Measurements from ENCODE around the gene ATP6V0A1.
A peak's percentile ranks its signal among the peaks of the same experiment; 100 is the strongest.
"Not testable (repeated sequence)": the region's sequence is repeated elsewhere in the genome, so short reads cannot be mapped to it uniquely, and the experiment has no call there.

The ATP6V0A1 gene

DNA sequence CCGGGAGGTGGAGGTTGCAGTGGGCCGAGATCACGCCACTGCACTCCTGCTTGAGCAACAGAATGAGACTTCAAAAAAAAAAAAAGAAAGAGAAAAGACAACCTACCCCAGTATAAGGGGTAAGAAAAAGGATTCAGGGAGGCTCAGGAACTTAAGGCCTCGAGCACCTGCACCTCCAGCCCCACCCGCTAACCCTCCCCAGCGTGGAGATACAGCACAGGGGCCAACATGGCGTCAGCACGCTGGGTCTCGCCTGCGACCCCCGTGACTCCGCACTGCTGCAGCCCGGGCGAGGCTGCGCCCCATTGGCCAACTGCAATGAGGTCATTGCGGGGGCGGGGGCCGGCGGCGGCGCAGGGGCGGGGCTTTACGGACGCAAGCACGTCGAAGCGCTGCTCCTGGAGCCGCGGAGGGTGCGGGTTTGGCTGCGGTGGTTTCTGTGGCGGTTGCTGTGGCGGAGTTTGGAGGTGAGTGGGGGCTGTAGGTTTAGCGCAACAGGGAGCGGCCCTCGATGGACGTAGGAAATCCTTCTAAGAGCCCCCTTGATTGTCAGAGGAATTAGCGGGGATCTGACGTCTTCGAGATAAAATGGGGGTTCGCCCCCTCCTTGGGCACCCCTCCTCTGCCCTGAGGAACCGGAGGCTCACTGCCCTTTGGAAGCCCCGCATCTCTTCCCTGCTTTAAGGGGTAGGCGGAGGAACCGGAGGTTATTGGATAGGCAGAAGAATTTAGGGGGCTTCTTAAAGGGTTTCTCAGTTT is at the start of gene ATP6V0A1:
TSS of gene ATP6V0A1 (plus strand) at position 382 of the 759 bp plus-strand sequence. CDS start 2,017 bp downstream, outside the sequence.
- peak; percentile 59 for DNase-seq (ENCODE audit: low read depth)

DNA sequence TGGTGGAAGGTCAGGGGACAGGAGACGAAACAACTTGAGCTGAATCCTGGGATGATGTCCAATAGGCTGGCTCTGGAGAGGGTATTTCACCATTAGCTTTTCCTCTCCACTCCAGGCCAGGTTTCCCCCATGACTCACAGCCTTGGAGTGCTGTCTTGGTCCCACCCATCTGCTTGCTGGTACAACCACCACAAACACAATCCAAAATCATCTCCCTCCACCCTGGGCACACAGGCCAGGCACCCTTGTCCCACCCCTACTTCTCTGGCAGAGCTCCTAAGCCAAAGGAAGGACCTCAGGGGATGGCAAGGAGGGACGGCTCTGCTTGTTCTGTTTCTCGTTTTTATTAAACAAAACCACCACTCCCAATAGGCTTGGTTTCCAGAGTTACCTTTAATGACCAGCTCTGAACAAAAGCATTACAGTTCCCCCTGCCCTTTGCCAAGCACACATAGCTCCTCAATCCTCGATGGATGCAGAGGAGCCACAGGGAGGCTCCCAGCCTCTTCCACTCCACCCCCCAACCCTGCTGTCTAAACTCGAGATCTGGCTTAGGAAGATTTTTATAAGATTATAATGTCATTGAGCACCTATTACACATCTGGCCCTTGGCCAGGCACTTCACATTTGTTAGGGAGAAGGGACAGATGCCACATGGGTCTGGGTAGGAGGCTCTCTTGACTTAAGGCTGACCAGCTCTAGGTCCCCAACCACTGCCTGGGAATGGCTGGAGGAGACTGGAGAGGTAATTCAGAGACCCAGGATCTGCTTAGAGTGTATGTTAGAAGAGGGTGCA is 49.0 kb upstream of the ATP6V0A1 start:
- peak; percentile 81 for DNase-seq (ENCODE audit: low read depth)

DNA sequence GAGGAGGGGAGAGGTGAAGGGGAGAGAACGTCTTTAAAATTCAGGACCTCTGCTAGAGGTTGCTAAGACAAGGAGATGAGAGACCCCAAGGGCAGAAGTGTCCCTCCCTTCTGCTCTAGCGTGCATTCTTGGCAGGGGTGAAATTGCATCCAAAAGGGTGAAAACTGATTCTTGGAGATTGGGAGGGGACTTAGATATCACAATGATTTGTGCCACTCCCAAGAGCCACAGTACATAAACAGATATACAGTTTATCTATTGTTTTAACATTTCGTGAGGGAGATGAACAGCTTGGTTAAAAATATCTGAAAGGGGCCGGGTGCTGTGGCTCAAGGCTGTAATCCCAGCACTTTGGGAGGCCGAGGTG is 48.4 kb upstream of the ATP6V0A1 start:
- no peak for DNase-seq (ENCODE audit: low read depth)

DNA sequence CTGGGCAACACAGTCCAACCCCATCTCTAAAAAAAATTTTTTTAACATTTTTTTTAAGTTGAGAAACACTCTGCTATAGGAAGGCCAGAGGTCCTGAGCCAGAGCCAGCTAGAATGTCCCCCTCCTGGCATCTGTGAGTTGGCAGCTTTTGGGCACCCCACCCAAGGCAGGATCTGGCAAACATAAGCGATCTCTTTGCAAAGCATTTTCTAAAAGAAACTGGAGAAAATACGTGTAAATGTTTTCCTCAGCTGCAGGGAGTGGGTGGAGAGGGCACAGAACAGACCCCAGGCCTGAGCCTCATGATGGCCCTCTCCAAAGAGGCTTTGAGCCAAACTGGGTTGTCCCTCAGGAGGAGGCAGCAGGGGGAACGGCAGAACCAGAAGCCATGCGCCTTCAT is 47.3 kb upstream of the ATP6V0A1 start:
- DNase-seq (ENCODE audit: low read depth): no peak

DNA sequence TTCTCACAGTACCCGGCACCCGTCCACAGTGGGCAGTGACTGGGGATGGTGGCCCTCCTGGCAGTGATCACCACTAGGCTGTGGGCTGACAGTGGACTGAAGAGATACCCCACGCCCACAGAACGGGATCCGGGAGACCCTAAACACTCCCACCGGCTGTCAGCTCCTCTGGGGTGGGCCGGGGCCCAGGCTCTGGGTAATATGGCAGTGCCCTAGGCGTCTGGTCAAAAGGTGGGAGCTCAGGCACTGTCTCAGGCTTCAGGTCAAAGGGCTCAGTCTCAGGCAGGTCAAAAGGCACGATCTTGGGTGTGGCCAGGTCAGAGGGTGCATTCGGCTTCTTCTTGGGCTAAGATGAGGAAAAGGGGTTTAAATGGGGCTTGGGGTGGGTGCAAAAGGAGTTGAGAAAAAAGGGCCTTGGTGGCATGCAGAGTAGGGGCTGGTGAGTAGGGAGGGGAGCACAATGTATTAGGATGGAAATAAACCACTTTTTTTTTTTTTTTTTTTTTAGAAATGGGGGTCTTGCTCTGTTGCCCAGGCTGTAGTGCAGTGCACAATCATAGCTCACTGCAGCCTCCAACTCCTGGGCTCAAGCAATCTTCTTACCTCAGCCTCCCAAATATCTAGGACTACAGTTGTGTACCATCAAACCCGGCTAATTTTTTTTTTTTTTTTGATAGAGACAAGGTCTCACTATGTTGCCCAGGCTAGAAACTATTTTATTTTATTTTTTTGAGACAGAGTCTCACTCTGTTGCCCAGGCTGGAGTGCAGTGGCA is 46.6 kb upstream of the ATP6V0A1 start:
- DNase-seq (ENCODE audit: low read depth): no peak

DNA sequence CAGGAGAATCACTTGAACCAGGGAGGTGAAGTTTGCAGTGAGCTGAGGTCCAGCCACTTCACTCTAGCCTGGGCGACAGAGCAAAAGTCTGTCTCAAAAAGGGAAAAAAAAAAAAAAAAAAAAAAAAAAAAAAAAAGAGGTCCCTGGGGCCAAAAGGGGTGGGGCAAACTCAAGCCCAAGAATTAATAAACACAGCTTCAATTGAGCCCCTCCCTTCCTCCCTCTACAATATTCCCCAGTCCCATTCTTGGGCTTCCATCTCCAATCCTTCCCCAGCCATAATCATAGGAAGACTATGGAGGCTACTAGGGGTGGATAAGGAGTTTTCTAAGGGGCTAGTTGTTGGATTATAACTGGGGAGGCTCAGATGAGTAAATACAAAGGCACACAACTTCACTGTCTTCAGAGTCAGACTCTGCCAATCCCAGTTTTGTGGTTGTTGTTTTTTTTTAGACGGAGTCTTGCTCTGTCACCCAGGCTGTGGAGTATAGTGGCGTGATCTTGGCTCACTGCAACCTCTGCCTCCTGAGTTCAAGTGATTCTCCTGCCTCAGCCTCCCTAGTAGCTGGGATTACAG is 45.1 kb upstream of the ATP6V0A1 start:
- DNase-seq (ENCODE audit: low read depth): no peak

DNA sequence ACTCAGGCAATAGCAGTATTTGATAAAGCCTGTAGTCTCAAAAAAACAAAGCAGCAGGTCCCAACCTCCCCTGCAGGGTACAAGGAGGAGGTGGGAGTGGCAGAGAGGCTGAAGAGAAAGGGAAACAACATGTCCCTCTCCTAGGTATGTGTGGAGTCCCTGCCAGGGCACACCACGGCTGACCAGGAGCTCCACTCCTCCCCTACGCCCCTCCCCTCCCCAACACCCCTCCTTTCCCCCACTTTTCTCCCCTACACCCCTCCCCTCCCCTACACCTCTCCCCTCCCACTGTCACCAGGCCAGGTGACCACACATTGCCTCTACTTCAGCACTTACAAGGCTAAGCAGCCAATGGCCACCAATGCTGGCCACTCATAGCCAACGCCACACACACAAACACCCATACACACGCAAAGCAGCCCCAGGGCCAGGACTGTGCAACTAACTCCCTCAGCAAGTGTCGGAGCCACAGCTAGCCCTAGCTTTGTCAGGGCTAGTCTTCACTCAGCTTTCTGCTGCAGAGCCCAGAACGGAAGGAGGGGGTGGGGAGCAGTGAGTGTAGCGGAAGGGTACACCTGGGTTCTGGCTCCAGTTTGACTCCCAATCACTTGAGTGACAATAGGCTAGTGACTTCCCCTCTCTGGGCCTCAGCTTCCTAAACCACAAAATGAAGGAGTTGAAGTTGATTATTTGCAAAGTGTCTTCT is 43.8 kb upstream of the ATP6V0A1 start:
- DNase-seq (ENCODE audit: low read depth): no peak

DNA sequence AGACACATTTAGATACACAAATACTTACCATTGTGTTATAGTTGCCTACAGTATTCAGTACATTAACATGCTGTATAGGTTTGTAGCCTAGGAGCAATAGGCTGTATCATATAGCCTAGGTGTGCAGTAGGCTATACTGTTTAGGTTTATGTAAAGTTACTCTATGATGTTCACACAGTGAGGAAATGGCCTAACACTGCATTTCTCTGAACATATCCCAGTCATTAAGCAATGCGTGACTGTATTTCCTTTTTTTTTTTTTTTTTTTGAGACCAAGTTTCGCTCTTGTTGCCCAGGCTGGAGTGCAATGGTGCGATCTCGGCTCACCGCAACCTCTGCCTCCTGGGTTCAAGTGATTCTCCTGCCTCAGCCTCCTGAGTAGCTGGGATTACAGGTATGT is 40.7 kb upstream of the ATP6V0A1 start:
- not testable (repeated sequence) for DNase-seq (ENCODE audit: low read depth)

DNA sequence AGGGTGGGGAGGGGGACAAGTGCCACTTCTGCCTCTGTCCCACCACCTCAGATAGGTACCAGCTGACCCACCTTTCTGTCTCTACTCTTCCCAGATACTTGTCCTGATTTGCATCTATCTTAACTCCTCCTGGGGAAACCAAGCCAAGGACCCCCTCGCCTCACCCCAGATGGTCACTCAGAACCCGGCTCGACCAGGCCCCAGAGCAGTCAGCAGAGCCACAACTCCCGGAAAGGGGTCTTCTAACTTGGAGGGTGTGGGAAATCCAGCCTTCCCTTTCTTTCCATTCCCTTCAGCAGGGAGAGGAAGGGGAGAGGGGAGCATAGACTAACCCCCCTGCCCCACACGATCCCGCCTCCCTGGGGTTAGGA is 37.6 kb upstream of the ATP6V0A1 start:
- DNase-seq (ENCODE audit: low read depth): no peak

DNA sequence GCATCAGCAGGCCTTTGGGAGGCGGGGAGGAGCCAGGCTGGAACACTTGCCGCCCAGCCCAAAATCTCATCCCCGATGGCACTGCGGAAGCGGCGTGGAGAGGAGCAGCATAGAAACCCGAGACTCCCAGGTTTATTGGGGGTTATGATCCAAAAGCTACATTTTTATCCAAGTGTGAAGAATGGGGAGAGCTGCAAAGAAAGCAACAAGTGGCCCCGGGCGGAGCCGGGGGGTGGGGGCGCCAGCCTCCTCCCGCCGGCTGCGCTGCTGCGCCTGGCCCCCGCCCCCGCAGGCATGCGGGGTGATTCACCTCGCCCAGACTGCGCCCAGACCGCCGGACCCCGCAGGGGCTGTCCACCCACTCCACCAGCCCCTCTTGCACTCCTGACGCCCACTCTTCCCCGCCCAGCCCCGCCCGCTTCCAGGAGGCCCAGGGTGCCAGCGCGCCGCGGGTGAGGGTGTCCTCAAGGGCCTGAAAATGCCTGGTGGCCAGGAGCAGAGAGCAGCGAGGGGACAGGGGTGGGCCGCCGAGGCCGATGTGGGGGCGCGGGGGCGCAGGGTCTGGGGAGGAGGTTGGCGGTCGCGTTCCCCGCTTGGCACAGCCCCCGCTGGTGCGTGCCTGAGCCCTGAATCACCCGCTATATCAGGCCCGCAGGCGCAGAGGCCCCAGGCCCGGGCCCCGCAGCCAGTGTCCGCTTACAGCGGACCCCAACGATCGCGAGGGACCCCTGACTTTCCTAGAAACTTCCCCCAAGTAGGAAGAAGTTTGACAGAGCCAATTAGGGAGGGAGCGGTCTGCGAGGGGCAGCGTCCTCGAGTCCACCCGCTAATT is 37.0 kb upstream of the ATP6V0A1 start:
- DNase-seq (ENCODE audit: low read depth): no peak

DNA sequence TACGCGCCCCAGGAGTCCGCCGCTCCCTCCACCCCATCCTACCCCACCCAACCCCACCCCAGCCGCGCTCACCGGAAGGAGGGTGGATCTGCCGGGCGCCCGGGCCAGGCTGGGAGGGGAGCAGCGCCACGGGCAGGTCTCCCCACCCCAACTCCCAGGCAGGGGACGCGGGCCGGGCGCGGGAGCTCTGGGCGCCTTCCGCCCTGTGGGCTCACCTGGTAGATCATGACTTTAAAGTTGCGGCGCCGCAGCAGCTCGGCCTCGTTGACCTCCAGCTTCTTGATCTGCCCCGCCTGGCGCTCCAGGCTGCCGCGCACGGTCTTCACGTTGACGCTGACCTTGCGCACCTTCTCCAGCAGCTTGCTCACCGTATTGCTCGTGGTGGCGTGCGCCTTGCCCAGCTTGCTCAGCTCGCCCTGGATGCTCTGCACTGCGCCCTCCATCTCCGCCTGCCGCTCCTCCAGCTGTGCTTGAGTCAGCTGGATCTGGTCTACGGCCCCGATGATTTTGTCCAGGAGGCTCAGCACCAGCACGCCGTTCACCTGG is 36.2 kb upstream of the ATP6V0A1 start:
- no peak for DNase-seq (ENCODE audit: low read depth)

DNA sequence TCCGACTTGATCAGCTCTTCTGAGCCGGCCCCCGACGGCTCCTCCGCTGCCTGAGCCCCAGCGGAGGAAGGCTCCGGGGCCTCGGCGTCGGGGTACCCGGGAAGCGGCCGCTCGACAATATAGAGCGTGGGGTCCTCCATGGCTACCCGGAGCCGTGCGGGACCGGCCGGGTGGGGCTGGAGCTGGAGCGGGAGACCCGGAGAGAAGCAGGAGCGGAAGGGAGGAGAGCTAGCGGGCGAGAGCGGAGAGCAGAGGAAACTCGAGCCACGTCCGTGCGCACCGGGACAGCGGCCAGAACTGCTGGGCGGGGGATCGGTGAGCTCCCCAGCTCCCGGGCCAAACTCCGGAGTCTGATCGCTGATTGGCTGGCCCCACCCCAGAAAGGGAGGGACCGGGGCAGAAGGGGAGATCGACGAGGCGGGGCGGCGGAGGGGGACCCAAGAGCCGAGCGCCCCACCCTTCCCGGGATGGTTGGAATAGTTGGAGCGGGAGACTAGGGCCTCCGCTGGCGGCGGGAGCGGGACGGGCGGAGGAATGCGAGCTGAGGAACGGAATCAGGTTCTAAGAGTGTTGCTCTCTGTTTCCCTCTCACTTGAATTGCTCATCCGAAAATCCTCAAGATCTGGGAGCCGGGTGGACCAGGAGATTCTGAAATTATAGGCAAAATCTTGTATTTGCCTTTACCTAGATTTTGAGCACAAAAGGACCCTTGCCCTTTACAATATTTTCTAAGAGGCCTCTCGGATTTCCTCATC is 35.5 kb upstream of the ATP6V0A1 start, which contains the start of gene CAVIN1:
TSS of gene CAVIN1 (minus strand) at position 299 of the 755 bp plus-strand sequence. CDS start at position 140, 159 bp downstream.
- peak; percentile 99 for DNase-seq (ENCODE audit: low read depth)

DNA sequence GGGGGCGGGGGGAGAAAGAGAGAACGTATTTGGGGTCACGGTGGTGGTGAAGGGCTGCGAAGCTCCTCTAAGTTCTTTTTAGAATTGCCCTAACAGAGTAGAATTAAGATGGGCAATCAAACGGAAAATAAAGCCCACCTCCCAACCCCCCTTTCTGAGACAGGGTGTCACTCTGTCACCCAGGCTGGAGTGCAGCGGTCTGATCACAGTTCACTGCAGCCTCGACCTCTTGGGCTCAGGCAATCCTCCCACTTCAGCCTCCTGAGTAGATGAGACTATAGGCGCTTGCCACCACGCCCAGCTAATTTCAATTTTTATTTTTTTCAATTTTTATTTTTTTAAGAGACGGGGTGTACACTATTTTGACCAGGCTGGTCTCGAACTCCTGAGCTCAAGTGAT is 34.9 kb upstream of the ATP6V0A1 start:
- no peak for DNase-seq (ENCODE audit: low read depth)

DNA sequence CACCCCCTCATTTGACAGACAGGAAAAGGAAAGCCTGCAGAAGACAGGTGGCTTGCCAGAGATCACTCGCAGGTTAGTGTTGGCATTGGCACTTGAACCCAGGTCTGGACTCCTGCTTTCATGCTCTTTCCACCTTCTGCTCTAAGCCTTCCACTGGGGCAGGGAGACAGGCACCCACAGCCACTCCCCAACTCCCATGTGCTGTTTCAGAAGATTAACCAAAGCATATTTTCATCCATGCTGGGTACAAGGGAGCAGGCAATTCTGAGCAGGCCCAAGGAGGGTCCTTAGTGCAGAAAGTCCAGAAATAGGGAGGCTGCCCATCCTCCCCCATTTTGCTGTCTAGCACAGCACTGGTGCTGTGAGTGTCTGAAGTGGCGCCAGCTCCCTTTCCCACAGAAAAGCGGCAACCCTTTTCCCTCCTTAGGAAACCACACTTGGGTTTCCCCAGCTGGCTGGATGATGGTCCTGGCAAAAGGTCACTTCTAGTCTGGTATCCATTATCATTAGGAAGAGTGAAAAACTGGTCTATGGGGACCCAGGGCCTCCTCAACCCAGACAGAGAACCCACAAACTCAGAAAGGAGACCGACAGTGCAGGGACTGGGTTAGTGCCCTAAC is 33.6 kb upstream of the ATP6V0A1 start:
- DNase-seq (ENCODE audit: low read depth): no peak

DNA sequence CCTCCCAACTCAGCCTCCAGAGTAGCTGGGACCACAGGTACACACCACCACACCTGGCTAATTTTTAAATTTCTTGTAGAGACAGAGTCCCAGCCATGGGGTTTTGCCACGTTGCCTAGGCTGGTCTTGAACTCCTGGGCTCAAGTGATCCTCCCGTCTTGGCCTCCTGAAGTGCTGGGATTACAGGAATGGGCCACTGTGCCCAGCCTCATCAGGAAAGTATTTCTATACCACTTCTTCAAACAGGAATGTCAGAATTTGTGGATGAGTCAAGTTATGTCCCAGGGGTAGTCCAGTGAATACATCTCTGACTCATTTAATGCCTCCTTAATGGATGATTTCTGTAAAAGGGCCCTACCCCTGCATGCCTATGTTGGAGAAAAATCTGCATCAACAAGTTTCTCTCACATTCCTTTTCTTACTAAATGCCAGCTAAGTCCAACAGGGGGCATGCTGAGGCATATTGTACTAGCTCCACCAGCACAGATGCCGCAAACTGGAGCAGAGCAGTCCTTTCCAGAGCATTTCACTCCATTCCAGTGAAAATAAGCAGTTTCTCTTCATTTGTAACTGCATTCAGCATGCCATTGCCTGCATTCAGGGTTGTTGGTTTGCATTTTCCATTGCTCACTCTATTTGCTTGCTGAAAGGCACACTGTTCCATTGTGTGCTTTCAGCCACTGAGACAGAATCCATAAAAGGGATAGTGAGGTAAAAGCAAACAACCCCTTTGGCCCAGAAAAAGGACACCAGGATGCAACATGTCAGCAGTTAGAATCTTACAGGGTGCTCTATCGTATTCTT is 30.3 kb upstream of the ATP6V0A1 start:
- DNase-seq (ENCODE audit: low read depth): peak; percentile 95

DNA sequence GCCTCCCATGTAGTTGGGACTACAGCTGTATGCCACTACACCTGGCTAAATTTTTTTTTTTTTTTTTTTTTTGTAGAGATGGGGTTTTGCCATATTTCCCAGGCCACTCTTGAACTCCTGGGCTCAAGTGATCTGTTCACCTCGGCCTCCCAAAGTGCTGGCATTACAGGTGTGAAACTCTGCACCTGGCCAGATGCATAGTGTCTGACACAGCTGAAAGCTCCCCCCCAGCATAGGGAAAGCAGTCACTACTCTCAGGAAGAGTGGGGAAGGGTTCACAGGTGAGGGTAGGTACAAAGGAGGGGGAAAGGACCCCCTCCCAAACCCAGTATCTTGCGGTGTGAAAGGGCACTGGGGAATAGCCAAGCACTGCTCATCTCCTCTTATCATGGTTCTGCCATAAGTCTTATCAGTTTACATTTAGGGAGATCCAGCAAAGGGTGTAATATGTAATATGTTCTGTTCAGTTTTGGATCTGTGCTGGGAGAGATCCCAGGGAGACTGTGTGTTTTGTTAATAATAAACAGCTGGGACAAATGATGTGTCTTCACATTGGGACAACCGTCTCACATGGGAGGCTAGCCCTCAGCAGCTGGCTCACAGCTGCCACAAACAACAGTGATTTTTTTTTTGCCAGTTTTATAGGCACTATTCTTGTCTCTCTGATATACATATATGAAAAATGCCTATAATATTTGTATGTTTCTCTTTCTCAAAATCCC is 28.8 kb upstream of the ATP6V0A1 start:
- no peak for DNase-seq (ENCODE audit: low read depth)

DNA sequence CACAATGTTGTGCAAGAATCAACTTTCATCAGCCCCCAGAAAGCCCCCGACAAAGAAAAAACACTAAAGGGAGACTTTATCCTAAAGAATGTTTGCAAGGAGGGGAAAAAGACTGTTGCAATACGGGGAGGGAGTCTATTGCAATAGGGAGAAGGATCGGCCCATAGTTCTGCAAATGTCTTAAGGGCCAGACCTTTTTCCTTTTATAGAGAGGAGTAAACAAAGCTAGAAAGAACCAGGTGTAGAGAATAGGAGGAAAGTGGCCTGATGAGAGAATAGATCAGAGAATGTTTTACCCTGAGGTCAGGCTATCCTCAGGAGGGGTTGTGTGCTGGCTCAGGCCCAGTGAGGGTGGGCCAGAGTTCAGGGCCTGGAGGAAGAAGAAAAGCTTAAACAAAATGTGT is 26.9 kb upstream of the ATP6V0A1 start:
- no peak for DNase-seq (ENCODE audit: low read depth)

DNA sequence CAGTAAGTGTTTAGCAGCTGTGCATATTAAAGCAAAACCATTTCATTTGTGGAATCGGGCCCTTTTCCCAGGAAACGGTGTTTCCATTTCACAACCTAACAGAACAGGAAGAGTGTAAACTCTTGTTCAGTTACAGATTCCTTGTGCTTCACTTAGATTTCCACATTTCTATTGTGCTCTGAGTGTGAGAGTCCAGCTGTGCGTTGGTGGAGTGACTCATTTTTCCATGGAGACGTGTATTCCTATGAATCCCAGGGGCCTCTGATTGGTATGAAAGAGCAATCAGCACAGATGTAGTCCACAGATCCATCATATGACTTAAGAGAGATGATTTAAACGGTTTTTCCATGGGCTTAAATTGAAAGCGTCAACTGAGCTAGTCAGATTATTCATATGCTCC is 22.3 kb upstream of the ATP6V0A1 start:
- peak; percentile 96 for DNase-seq (ENCODE audit: low read depth)
